Upper lobe of right lung (tissue), 1 donor: Measurements from ENCODE around the gene LDLRAP1. TPM values are rescaled to one million over a fixed set of nuclear protein-coding genes. Genes with fewer than 3 reads are reported as not detected.

Source experiments
- ATAC-seq: fragments of 200-7000 bp; cut with Tn5 transposase; one replicate; pipeline ENCODE4 v1.9.1; 2020; ENCODE audit warnings: mild to moderate bottlenecking, moderate library complexity
- DNase-seq: peaks from one replicate; pipeline ENCODE4 v3.0.0-alpha.2; 2020
- H3K27ac ChIP-seq: fragments of 200-600 bp; one replicate; pipeline ENCODE4 v1.8.0; 2022
- H3K27me3 ChIP-seq: fragments of 200-600 bp; one replicate; pipeline ENCODE4 v1.8.0; 2022; ENCODE audit warnings: mild to moderate bottlenecking
- H3K36me3 ChIP-seq: fragments of 200-600 bp; one replicate; pipeline ENCODE4 v1.8.0; 2022
- H3K4me1 ChIP-seq: fragments of 200-600 bp; one replicate; pipeline ENCODE4 v1.8.0; 2022
- H3K4me3 ChIP-seq: fragments of 200-600 bp; one replicate; pipeline ENCODE4 v1.8.0; 2022; ENCODE audit warnings: mild to moderate bottlenecking
- H3K9me3 ChIP-seq: fragments of 200-600 bp; one replicate; pipeline ENCODE4 v1.8.0; 2022
- intact Hi-C: fragments of 100-400 bp; cut with DNase I; formaldehyde crosslinking; loops from one replicate; pipeline ENCODE4 v1.11.0; 2022
- total RNA-seq: library from RNA; stranded (reverse); fragmentation: NEBNext Ultra II Directional; extraction: Animal tissue kit (Norgen Biotek cat#: 25700); gene quantifications from one replicate; pipeline ENCODE4 v1.2.1, GENCODE V29; 2021
- TF ChIP-seq, protein P1 (sequence below): fragments of 200-600 bp; IDR thresholded peaks from one replicate; pipeline ENCODE4 v1.8.0; 2022; ENCODE audit warnings: antibody characterized with exemption
- donor health status: DM: no; HTN: yes; CAD: no; lungs with severe emphysema.

LDLRAP1 gene
- total RNA-seq, 1 donor from 2014 or later: 35.1 TPM

DNA sequence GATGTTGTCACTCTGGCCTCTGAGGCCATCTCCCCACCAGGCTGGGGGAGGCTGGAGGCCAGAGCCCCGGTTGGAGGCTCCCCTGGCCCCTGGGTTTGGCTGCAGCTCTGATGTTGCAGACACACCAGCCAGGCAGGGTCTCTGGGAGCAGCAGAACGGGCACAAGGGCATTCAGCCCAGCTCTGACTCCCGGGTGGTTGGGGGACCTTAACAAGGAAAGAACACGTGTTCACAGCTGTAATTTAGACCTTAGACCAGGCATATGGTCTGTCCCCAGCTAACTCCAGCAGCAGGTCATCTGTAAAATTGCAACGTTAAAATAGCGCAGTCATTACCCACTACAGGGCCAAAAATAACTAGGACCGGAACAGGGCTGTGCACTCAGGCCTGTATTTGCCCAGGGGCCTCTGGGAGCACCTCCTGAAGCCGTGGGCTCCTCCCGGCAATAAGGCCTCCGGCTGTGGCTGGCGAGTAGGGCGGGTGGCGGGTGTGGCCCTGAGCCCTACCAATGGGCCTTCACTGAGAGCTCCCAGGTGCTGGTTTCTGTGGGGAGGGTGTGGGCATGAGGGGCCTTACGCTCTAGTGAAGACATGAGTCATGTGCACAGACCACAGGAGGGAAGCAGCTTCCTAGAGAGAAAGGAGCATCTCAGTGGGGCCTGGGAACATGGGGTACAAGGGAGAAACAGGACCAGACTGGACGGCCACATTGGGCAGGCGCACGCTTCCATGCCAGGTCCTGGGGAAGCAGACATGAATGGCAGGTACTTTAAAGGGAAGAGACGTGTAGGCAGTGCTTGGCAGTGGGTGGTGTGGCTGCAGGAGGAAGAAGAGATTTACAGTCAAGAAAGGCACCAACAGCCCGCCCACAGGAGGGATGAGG is 6.1 kb downstream of the LDLRAP1 start:
- ATAC-seq (peak; percentile 77), DNase-seq (peak; percentile 77)
- no peak overlapping the region for H3K4me3 ChIP-seq
- H3K27ac ChIP-seq: peak overlapping the region; percentile 71
- intact Hi-C loops: no loop called here
- H3K27me3 ChIP-seq: no peaks in the 10 kb centered on the region
- peaks cover 60% of the 10 kb centered on the region for H3K4me1 ChIP-seq
- H3K36me3 ChIP-seq: no peaks in the 10 kb centered on the region
- H3K9me3 ChIP-seq: no peaks in the 10 kb centered on the region
- TF ChIP-seq, protein P1, sequence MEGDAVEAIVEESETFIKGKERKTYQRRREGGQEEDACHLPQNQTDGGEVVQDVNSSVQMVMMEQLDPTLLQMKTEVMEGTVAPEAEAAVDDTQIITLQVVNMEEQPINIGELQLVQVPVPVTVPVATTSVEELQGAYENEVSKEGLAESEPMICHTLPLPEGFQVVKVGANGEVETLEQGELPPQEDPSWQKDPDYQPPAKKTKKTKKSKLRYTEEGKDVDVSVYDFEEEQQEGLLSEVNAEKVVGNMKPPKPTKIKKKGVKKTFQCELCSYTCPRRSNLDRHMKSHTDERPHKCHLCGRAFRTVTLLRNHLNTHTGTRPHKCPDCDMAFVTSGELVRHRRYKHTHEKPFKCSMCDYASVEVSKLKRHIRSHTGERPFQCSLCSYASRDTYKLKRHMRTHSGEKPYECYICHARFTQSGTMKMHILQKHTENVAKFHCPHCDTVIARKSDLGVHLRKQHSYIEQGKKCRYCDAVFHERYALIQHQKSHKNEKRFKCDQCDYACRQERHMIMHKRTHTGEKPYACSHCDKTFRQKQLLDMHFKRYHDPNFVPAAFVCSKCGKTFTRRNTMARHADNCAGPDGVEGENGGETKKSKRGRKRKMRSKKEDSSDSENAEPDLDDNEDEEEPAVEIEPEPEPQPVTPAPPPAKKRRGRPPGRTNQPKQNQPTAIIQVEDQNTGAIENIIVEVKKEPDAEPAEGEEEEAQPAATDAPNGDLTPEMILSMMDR: no peak

DNA sequence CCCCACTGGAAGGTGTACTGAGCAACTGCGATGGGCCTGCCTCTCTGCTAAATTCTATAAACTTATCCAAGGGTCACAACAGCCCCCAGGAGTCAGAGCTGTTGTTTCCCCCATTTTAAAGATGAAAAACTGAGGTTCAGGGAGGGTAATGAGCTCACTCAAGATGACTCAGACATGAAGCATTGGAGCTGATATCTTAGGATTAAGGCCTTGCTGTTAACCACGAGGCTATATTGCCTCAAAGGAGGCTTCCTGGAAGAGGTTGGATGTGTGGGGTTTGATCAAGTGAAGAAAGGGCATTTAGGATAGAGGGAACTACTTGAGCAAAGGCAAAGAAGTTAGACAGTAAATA is 6.7 kb downstream of the LDLRAP1 start:
- peak overlapping the region; percentile 71 for H3K27ac ChIP-seq
- H3K36me3 ChIP-seq: no peaks in the 10 kb centered on the region
- TF ChIP-seq, protein P1: no peak
- no peaks in the 10 kb centered on the region for H3K9me3 ChIP-seq
- H3K27me3 ChIP-seq: no peaks in the 10 kb centered on the region
- H3K4me3 ChIP-seq: no peak overlapping the region
- peak; percentile 11 for ATAC-seq
- peaks cover 54% of the 10 kb centered on the region for H3K4me1 ChIP-seq
- intact Hi-C loops: no loop called here
- DNase-seq: no peak

DNA sequence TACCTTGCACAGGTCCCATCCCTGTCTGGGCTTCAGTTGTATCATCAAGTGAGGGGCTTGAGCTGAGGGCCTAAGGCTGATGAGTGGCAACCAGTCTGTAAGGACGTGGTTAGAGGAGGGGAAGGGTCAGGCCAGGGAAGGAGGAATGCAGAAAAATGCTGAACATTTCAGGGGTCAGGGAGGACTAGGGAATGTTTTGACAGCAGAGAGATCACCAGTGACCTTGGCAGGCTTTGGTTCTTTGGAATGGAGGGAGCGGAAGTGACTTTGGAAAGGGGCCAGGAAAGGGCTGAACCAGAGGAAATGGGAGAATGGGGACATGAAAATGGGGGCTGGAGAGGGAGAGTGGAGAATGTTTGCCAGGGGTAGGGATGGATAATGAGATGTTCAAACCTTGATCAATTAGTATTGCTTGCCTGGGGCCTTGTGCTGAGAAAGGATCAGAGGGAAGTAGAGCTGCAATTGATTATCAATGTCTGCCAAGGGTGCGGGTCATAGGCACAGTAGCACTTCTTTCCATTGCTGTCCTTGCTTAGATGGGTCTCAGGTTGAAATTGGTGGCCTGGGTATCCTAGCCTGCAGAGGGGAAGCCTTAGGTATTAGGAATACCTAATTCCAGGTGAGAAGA is 7.4 kb downstream of the LDLRAP1 start:
- H3K27me3 ChIP-seq: no peaks in the 10 kb centered on the region
- no peaks in the 10 kb centered on the region for H3K36me3 ChIP-seq
- intact Hi-C loops: no loop called here
- peaks cover 47% of the 10 kb centered on the region for H3K4me1 ChIP-seq
- H3K4me3 ChIP-seq: no peak overlapping the region
- TF ChIP-seq, protein P1: no peak
- peak; percentile 4 for ATAC-seq
- no peak for DNase-seq
- no peaks in the 10 kb centered on the region for H3K9me3 ChIP-seq
- H3K27ac ChIP-seq: peak overlapping the region; percentile 71

DNA sequence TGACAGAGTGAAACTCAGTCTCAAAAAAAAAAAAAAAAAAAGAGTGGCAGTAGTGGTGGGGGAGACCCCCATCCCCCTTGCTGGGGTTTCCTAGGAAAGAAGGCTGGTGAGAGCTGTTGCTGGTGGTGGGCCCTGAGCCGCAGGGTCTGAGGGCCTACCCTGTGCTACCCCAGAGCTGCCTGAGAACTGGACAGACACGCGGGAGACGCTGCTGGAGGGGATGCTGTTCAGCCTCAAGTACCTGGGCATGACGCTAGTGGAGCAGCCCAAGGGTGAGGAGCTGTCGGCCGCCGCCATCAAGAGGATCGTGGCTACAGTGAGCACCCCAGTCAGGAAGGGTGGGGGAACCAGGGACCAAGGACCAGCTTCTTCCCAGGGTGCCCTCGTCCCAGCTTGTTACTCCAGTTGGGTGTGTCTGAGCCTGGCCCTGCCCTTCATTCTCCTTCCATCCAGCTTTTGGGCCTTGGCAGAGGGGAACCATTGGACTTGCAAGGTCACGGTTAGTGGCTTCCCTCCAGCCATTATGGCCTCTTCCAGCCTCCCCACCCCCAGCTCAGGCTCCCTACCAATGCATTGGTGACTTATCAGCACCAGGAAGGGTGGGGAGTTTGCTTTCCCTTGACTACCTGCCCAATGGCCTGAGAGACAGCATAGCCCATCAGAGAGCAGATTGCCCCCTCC is 10.5 kb downstream of the LDLRAP1 start:
- H3K27ac ChIP-seq: no peak overlapping the region
- DNase-seq: no peak

DNA sequence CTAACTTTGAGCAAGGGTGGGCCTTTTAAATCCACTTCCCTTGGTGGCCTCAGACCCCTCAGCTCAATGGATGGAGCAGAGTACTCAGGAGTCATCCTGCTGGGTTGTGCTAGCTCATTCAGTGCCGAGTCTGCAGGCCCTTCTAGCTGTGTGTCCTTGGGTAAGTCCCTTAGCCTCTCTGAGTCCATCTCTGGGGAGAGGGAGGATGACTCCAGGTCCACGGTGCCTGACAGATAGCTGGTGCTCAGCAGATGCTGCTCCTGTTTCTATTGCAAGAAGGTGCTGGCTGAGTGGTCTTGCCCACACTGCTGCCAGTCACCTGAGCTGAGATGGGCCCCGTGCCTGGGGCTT is 11.0 kb downstream of the LDLRAP1 start:
- H3K4me3 ChIP-seq: no peak overlapping the region
- H3K27ac ChIP-seq: no peak overlapping the region
- peaks cover 47% of the 10 kb centered on the region for H3K4me1 ChIP-seq
- no peaks in the 10 kb centered on the region for H3K27me3 ChIP-seq
- H3K36me3 ChIP-seq: peaks cover 16% of the 10 kb centered on the region
- TF ChIP-seq, protein P1: no peak
- no peak for ATAC-seq
- DNase-seq: no peak
- H3K9me3 ChIP-seq: no peaks in the 10 kb centered on the region
- intact Hi-C loops: no loop called here

More for the DNA sequence above, 10.5 kb downstream of the LDLRAP1 start:
- Histone ChIP-seq H3K9me3 (no peaks in the 10 kb centered on the region), H3K27me3 (no peaks in the 10 kb centered on the region), H3K4me1 (peaks cover 52% of the 10 kb centered on the region), H3K4me3 (no peak overlapping the region), H3K36me3 (peaks cover 11% of the 10 kb centered on the region)
- no peak for ATAC-seq
- TF ChIP-seq, protein P1: no peak
- intact Hi-C loops: no loop called here
